ENCODE data around the gene CRTC1.

CRTC1 gene

GRCh38 chr19:18831524-18832305 lies 148.2 kb downstream of the CRTC1 start, which contains the start of gene UPF1:
TSS of gene UPF1 (plus strand) at chr19:18831959. CDS start at chr19:18832210, 251 bp downstream.
- DNase-seq (ENCODE audit: low read depth, low spot score): peak; percentile 87
- peak within 1 kb of the TSS; percentile 70 for H3K4me3 ChIP-seq (ENCODE audit: low read depth, low read length)
- in situ Hi-C loops (cut with HindIII; ENCODE audit: low sequenced_read_pairs): no loop called here
- TF ChIP-seq, protein P1, sequence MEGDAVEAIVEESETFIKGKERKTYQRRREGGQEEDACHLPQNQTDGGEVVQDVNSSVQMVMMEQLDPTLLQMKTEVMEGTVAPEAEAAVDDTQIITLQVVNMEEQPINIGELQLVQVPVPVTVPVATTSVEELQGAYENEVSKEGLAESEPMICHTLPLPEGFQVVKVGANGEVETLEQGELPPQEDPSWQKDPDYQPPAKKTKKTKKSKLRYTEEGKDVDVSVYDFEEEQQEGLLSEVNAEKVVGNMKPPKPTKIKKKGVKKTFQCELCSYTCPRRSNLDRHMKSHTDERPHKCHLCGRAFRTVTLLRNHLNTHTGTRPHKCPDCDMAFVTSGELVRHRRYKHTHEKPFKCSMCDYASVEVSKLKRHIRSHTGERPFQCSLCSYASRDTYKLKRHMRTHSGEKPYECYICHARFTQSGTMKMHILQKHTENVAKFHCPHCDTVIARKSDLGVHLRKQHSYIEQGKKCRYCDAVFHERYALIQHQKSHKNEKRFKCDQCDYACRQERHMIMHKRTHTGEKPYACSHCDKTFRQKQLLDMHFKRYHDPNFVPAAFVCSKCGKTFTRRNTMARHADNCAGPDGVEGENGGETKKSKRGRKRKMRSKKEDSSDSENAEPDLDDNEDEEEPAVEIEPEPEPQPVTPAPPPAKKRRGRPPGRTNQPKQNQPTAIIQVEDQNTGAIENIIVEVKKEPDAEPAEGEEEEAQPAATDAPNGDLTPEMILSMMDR (IDR thresholded peaks at IDR 0.05; ENCODE audit: low read depth, low read length): no peak

All from astrocyte of the spinal cord (primary cell).